Activated T-cell treated with anti-CD3 and anti-CD28 coated beads for 4 hours (primary cell): ENCODE results near the gene HAGH.

Source experiments
- DNase-seq: peaks from one replicate; pipeline ENCODE4 v3.0.0-alpha.2; 2020

Gene HAGH

GRCh38 chr16:1785846-1786170 is 40.8 kb downstream of the HAGH start:
- no peak for DNase-seq

- DNase-seq, result no peak
Observed at GRCh38 chr16:1784977-1785845, 41.4 kb downstream of the HAGH start.

- peak; percentile 89 for DNase-seq
Observed at GRCh38 chr16:1782408-1783264, 44.0 kb downstream of the HAGH start, which contains the start of the genes NUBP2 and SPSB3. NUBP2 (plus strand) TSS chr16:1782960; CDS start chr16:1783021, 61 bp downstream. SPSB3 (minus strand) TSS chr16:1782571; CDS start chr16:1781483, 1,088 bp downstream.

GRCh38 chr16:1781758-1782407 is 44.7 kb downstream of the HAGH start:
- DNase-seq, result no peak

GRCh38 chr16:1781254-1781653 is 45.4 kb downstream of the HAGH start:
- no peak for DNase-seq

GRCh38 chr16:1780677-1781072 is 46.0 kb downstream of the HAGH start:
- no peak for DNase-seq

- DNase-seq, result no peak
Observed at GRCh38 chr16:1779741-1780676, 46.6 kb downstream of the HAGH start.

- no peak for DNase-seq
Observed at GRCh38 chr16:1779234-1779701, 47.4 kb downstream of the HAGH start.

GRCh38 chr16:1778200-1779179 is 48.1 kb downstream of the HAGH start:
- no peak for DNase-seq

GRCh38 chr16:1777375-1778199 is 49.0 kb downstream of the HAGH start:
- no peak for DNase-seq

- DNase-seq, result no peak
Observed at GRCh38 chr16:1776991-1777374, 49.6 kb downstream of the HAGH start.

GRCh38 chr16:1776672-1776955 is 50.0 kb downstream of the HAGH start:
- no peak for DNase-seq

GRCh38 chr16:1775846-1776671 is 50.6 kb downstream of the HAGH start:
- DNase-seq, result no peak

- DNase-seq, result no peak
Observed at GRCh38 chr16:1775006-1775845, 51.4 kb downstream of the HAGH start.

GRCh38 chr16:1774448-1774780 is 52.2 kb downstream of the HAGH start:
- DNase-seq, result no peak

- DNase-seq, result no peak
Observed at GRCh38 chr16:1773703-1774447, 52.8 kb downstream of the HAGH start.

GRCh38 chr16:1772908-1773702 is 53.5 kb downstream of the HAGH start, which contains the start of gene MRPS34:
MRPS34 (minus strand) TSS chr16:1773134; CDS start chr16:1773119, 15 bp downstream.
- DNase-seq, result peak; percentile 68
